Stimulated activated CD8-positive, alpha-beta memory T cell treated with anti-CD3 and anti-CD28 coated beads, Interleukin-4, amount 100 ng/mL, for 4 hours (primary cell): ENCODE measurements around the gene KRTAP5-1.

Source experiments
- DNase-seq, 2 donors: peaks; one replicate each; pipeline ENCODE4 v3.0.0-alpha.2; 2020; ENCODE audit warnings: low read depth in 2 of 2, low spot score in 1 of 2

Gene KRTAP5-1

DNA sequence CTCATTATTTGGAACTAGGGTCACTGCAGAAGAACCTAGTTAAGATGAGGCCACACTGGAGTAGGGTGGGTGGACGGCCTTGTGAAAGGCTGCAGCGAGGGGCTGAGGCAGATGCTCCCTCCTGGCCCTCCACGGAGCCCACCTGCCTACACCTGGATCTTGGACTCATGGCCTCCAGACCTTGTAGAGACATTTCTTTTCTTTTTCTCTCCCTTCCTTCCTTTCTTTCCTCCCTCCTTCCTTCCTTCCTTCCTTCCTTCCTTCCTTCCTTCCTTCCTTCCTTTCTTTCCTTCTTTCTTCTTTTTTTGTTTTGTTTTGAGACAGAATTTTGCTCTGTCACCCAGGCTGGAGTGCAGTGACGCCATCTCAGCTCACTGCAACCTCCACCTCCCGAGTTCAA, 39.7 kb downstream of the KRTAP5-1 start:
- DNase-seq = no peak

DNA sequence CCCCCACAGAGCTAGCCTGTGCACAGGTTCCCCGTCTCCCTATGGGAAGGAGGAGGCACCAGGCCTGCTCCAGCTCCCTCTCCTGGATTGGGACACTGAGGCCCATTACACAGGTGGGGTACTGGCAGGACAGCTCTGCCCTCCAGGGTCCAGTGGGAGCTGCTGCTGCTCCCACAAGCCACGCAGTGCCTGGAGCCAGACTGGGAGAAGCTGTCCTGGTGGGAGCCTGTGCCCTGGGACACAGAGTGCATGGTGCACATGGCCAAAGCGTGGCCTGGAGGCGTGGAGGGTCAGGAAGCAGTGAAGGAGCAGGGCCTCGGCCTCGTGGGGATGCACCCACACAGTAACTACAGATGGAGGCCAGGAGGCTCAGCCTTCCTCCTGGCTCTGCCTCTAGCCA, 40.5 kb downstream of the KRTAP5-1 start:
- no peak for DNase-seq

DNA sequence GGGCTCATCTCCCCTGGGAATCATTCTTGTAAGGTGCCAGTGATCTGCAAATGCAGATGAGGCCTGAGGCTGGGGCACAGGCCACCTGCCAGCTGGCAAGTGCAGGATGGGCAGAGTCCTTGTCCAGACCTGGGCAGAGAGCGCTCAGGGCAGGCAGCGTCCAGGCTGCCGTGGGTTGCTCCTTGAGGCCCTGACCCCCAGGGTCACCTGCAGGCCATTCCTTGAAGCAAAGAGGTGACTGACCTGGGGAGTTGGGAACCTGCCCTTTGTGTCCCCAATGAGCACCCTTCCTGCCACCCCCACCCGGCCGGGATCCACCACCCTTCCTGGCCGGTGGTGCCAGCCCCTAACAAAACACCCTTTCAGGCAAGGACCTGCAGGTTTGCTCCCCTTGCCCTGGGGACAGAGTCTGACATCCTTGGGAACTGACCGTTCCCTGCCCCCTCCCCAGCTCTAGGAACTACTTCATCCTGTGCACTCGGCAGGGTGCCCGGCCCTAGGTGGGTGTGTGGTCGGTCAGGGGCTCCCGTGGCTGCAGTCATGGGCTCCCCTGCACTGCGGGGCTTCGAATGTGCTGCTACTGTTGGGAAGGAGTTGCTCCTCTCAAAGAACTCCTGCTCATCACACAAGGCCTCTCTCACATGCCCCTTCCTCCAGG, 41.3 kb downstream of the KRTAP5-1 start:
- DNase-seq = no peak

DNA sequence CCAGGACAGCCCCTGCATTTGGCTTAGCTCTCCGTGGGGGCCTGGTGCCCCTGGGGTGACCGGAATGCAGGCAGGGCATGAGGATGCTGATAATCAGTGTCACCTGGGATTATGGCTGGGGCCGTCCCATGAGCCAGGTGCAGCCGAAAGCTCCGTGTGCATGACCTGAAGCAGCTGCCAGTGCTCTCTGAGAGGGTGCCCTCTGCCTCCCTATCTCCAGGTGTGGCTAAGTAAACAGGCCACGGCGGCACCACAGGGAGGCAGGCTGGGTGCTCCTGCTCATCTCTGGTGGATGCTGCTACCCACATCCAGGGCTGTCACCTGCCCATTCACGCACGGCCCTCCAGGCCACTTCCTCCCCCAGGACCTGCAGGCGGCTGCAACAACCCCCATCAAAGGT, 42.8 kb downstream of the KRTAP5-1 start:
- no peak for DNase-seq

DNA sequence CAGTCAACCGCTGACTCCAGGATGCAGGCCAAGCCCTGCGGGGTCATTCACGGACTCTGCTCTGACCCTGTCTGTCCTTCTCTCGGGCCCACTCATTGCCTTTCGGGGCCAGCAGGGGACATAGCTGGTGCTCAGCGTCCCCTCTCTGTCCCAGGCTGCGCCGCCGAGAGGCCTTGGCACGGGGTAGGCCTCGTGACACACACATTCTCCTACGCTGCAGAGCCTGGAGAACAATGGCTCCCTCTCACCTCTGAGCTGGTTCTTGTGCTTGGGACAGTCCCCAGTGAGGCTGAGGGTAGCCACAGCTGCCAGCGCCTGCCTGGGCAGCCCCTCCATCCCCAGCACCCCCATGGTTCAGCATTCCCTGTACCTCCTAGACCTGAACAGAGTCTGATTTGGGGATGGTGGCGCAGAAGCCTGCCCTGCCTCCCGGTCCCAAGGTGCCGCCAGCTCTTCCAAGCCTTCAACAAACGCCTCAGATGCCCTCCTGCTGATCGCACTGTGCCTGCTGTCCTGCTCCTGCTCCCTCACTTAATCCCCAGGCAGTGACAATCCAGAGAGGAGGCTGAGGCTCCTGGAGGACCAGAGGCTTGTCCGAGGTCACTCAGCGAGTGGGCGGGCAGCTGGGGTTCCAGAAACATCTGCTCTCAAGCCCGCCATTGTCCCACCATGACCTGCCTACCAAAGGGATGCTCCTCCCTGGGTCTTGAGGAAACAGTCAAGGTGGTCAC, 43.4 kb downstream of the KRTAP5-1 start:
- DNase-seq = no peak

DNA sequence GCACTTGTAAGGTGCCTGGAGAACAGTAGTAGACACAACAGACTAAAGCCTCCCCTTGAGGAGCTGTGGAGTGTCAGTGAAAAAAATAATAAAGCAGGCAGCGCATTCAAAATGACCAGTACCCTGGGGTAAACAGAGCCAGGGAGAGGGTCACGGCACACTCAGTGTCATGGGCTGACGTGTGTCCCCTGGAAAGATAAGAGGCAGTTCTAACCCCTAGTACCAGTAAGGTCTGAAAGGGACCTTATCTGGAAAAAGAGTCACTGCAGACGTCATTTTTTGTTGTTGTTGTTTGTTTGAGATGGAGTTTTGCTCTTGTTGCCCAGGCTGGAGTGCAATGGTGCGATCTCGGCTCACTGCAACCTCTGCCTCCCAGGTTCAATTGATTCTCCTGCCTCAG, 45.0 kb downstream of the KRTAP5-1 start:
- DNase-seq = no peak

DNA sequence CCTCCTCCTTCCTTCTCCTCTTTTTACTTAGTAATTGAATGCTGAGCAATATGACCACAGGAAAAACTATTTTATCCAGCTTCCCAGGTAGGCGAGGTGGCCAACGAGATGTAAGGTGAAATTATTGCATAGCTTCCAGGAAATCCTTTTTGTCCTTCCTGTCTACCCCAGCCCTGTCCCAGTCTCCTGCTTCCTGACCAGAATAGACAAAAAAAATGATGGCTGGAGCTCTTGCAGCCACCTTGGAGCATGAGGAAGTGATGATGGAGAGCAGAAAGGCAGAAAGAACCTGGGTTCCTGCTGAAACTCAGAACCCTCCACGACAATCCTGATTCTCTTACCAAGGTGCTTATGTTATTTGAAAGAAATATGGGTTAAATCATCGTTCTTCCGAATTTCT, 46.9 kb downstream of the KRTAP5-1 start:
- no peak for DNase-seq

DNA sequence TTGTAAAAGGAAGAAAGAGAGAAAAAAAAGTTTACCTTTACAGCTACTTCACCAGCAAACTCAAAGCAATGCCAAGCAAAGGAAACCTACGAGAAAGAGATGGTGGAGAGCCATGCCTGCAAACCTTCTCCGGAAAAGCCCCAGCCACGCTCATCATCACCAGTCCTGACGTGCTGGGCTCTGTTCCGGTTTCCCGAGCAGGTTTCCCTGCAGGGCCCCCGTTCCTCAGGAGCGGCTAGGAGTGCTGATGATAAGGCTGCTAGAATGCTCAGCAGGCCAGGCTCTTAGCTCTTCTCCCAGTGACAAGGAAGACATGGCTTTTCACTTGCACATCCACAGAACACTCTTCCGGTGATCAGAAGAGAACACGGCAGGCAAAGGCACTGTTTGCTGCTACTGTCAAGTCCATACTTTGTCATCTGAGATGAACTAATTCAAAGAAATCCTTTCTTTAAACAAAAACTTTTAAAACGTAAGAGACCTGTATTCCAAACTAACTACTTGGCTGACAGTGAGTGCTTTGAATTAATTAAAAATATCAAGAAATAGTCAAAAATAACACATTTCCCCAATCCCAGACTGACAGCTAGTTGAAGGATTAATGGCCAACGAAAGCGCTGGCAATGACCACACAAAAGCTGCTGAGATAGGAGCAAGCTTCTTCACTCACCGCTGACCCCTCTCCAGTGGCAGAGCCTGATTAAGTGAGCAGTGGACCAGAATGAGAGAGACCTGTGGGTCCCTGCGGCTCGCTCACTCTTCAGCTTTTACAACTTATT, 48.8 kb downstream of the KRTAP5-1 start:
- no peak for DNase-seq

DNA sequence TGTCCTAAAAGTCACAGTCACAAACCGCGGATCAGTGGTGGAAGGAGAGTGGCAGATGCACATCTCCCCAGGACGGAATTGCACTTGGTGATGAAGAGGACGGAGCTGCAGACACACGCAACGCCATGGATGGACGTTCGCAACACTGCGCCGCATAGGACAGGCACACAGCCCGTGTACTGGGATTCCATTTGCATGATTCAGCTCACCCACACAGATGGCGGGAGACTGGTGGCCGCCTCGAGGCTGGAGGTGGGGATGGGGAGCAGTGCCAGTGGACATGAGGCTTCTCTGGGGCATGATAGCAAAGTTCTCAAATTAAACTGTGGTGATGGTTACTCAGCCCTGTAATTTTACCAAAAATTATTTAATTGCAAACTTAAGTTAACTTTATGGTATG, 50.4 kb downstream of the KRTAP5-1 start:
- no peak for DNase-seq
